IPS-18c (cell line): ENCODE data around the gene MTUS2.

ENCODE experiments used
- H3K4me3 ChIP-seq: 2 replicates; pipeline ENCODE4 v1.7.0; 2013; ENCODE audit warnings: low read depth, mild to moderate bottlenecking, low read length, moderate library complexity; ENCODE audit not compliant: insufficient read depth
- H3K9me3 ChIP-seq: one replicate; pipeline ENCODE4 v1.6.1; 2013; ENCODE audit warnings: mild to moderate bottlenecking, low read length, moderate library complexity; ENCODE audit not compliant: control insufficient read depth, insufficient read depth

MTUS2 gene

GRCh38 chr13:29402166-29402636 is 582.1 kb downstream of the MTUS2 start:
- H3K4me3 ChIP-seq = no peak overlapping the region
- H3K9me3 ChIP-seq = no peaks in the 10 kb centered on the region

GRCh38 chr13:29405401-29405800 is 585.3 kb downstream of the MTUS2 start:
- no peak overlapping the region for H3K4me3 ChIP-seq

GRCh38 chr13:29411481-29411880 is 591.3 kb downstream of the MTUS2 start:
- Histone ChIP-seq H3K4me3 (no peak overlapping the region), H3K9me3 (no peaks in the 10 kb centered on the region)

More at GRCh38 chr13:29405401-29405800, 585.3 kb downstream of the MTUS2 start:
- H3K9me3 ChIP-seq = no peaks in the 10 kb centered on the region

GRCh38 chr13:29418026-29418425 is 597.9 kb downstream of the MTUS2 start:
- Histone ChIP-seq H3K9me3 (no peaks in the 10 kb centered on the region), H3K4me3 (no peak overlapping the region)

GRCh38 chr13:29421118-29421517 is 601.0 kb downstream of the MTUS2 start:
- H3K9me3 ChIP-seq = no peaks in the 10 kb centered on the region
- H3K4me3 ChIP-seq = no peak overlapping the region

GRCh38 chr13:29422015-29422414 is 601.9 kb downstream of the MTUS2 start:
- H3K9me3 ChIP-seq = no peaks in the 10 kb centered on the region
- H3K4me3 ChIP-seq = no peak overlapping the region

- H3K4me3 ChIP-seq = no peak overlapping the region
- H3K9me3 ChIP-seq = no peaks in the 10 kb centered on the region
Observed at GRCh38 chr13:29423050-29423449, 602.9 kb downstream of the MTUS2 start.

- Histone ChIP-seq H3K4me3 (peak overlapping the region; percentile 52), H3K9me3 (no peaks in the 10 kb centered on the region)
Observed at GRCh38 chr13:29427937-29428309, 607.8 kb downstream of the MTUS2 start.

GRCh38 chr13:29428310-29429181 is 608.4 kb downstream of the MTUS2 start:
- Histone ChIP-seq H3K4me3 (peak overlapping the region; percentile 52), H3K9me3 (no peaks in the 10 kb centered on the region)

- H3K9me3 ChIP-seq = no peaks in the 10 kb centered on the region
- H3K4me3 ChIP-seq = no peak overlapping the region
Observed at GRCh38 chr13:29429286-29429900, 609.3 kb downstream of the MTUS2 start.

- Histone ChIP-seq H3K9me3 (no peaks in the 10 kb centered on the region), H3K4me3 (no peak overlapping the region)
Observed at GRCh38 chr13:29434217-29434945, 614.2 kb downstream of the MTUS2 start.

GRCh38 chr13:29435125-29435911 is 615.2 kb downstream of the MTUS2 start:
- Histone ChIP-seq H3K4me3 (no peak overlapping the region), H3K9me3 (no peaks in the 10 kb centered on the region)

- H3K9me3 ChIP-seq = no peaks in the 10 kb centered on the region
- H3K4me3 ChIP-seq = no peak overlapping the region
Observed at GRCh38 chr13:29436291-29436690, 616.2 kb downstream of the MTUS2 start.

- H3K4me3 ChIP-seq = no peak overlapping the region
- H3K9me3 ChIP-seq = no peaks in the 10 kb centered on the region
Observed at GRCh38 chr13:29436721-29437280, 616.7 kb downstream of the MTUS2 start.

GRCh38 chr13:29438769-29439168 is 618.6 kb downstream of the MTUS2 start:
- no peak overlapping the region for H3K4me3 ChIP-seq
- no peaks in the 10 kb centered on the region for H3K9me3 ChIP-seq

- no peaks in the 10 kb centered on the region for H3K9me3 ChIP-seq
- H3K4me3 ChIP-seq = no peak overlapping the region
Observed at GRCh38 chr13:29439601-29440388, 619.7 kb downstream of the MTUS2 start.
